H1 (cell line): ENCODE measurements around the gene SOCS6. TPM values are rescaled to one million over a fixed set of nuclear protein-coding genes. Genes with fewer than 3 reads are reported as not detected.

Experiments used
- CTCF ChIA-PET: fragments of 300-600 bp; sonication (Branson Sonifier 250); formaldehyde crosslinking; loops from one replicate; lab custom pipeline; 2021; ENCODE audit not compliant: partially characterized antibody; lab: Charles Lee
- POLR2A ChIA-PET: fragments of 300-600 bp; sonication (Branson Sonifier 250); formaldehyde crosslinking; loops from one replicate; lab custom pipeline; 2021; ENCODE audit warnings: inconsistent platforms; ENCODE audit not compliant: partially characterized antibody; lab: Charles Lee
- DNase-seq, 2 experiments: peaks; one replicate each; pipeline versions ENCODE4 v3.0.0 to v3.0.0-alpha.2; 2010 to 2022; ENCODE audit warnings: low spot score in 2 of 2, low read depth in 1 of 2, mixed read lengths in 1 of 2
- FAIRE-seq: peaks from 2 replicates; lab custom pipeline; 2011; peaks lifted over from hg19 to GRCh38; lab: Jason Lieb, UNC
- H2AFZ ChIP-seq: 2 replicates; pipeline ENCODE4 v1.8.1; 2012; ENCODE audit warnings: low read length, inconsistent platforms
- H2AK5ac ChIP-seq: 2 replicates; pipeline ENCODE4 v1.6.1; 2013; ENCODE audit warnings: low read depth, low read length
- H2BK120ac ChIP-seq: replicated peaks from 2 replicates; pipeline ENCODE3; 2013; ENCODE audit warnings: low read depth, low read length, inconsistent platforms
- H2BK12ac ChIP-seq: 2 replicates; pipeline ENCODE4 v1.6.1; 2013; ENCODE audit warnings: low read depth, low read length
- H2BK15ac ChIP-seq: 2 replicates; pipeline ENCODE4 v1.6.1; 2013; ENCODE audit warnings: low read length
- H2BK20ac ChIP-seq: 2 replicates; pipeline ENCODE4 v1.6.1; 2013; ENCODE audit warnings: low read length
- H2BK5ac ChIP-seq: 2 replicates; pipeline ENCODE4 v1.6.1; 2013; ENCODE audit warnings: low read depth, low read length
- H3K14ac ChIP-seq: 2 replicates; pipeline ENCODE4 v1.6.1; 2013; ENCODE audit warnings: inconsistent platforms; ENCODE audit not compliant: insufficient read length
- H3K18ac ChIP-seq: 2 replicates; pipeline ENCODE4 v1.6.1; 2013; ENCODE audit warnings: low read length; ENCODE audit errors: extremely low read depth
- H3K23ac ChIP-seq: 2 replicates; pipeline ENCODE4 v1.6.1; 2013; ENCODE audit warnings: inconsistent platforms; ENCODE audit not compliant: insufficient read length
- H3K23me2 ChIP-seq: 2 replicates; pipeline ENCODE4 v1.6.1; 2013; ENCODE audit warnings: low read depth, low read length
- H3K27ac ChIP-seq: 2 replicates; pipeline ENCODE4 v1.6.1; 2011; ENCODE audit warnings: low read depth, low read length, inconsistent platforms
- H3K27me3 ChIP-seq, 4 experiments: replicated peaks in 1 of 4; 1 replicate in 1 of 4; 2 replicates in 3 of 4; pipeline versions ENCODE4 v1.6.1 to v1.8.1; 2011 to 2013; ENCODE audit warnings: low read length in 3 of 4, mild to moderate bottlenecking in 3 of 4, inconsistent platforms in 2 of 4, mixed read lengths in 2 of 4, moderate library complexity in 1 of 4; ENCODE audit not compliant: control insufficient read depth in 3 of 4, insufficient read depth in 3 of 4; ENCODE audit errors: extremely low read depth in 1 of 4
- H3K36me3 ChIP-seq, 4 experiments: 2 replicates each; pipeline versions ENCODE4 v1.6.1 to v1.8.1; 2011 to 2013; ENCODE audit warnings: mild to moderate bottlenecking in 4 of 4, low read length in 3 of 4, moderate library complexity in 2 of 4, control low read depth in 1 of 4, inconsistent platforms in 1 of 4; ENCODE audit not compliant: insufficient read depth in 4 of 4, control insufficient read depth in 2 of 4
- H3K4ac ChIP-seq: replicated peaks from 2 replicates; pipeline ENCODE3; 2013; ENCODE audit warnings: low read length, low read depth, mixed read lengths, inconsistent platforms; ENCODE audit not compliant: insufficient read length
- H3K4me1 ChIP-seq, 4 experiments: replicated peaks in 1 of 4; 1 replicate in 1 of 4; 2 replicates in 3 of 4; pipeline versions ENCODE4 v1.6.1 to v1.8.1; 2011 to 2013; ENCODE audit warnings: low read length in 3 of 4, inconsistent platforms in 2 of 4, mixed read lengths in 1 of 4; ENCODE audit not compliant: insufficient read depth in 4 of 4, control insufficient read depth in 3 of 4
- H3K4me2 ChIP-seq, 2 experiments: 2 replicates each; pipeline versions ENCODE4 v1.6.1 to v1.8.1; 2011 to 2013; ENCODE audit warnings: low read depth in 2 of 2, low read length in 2 of 2, control low read depth in 1 of 2, inconsistent platforms in 1 of 2, mild to moderate bottlenecking in 1 of 2; ENCODE audit not compliant: insufficient read depth in 1 of 2
- H3K4me3 ChIP-seq, 4 experiments: fragments of 200-600, 300-600 bp in 1 of 4; sonication (generic), shearing (Covaris generic), sonication (Bioruptor Twin) in 1 of 4; 2 replicates each; pipeline versions ENCODE4 v1.5.1 to v1.8.1; 2011 to 2016; ENCODE audit warnings: low read length in 4 of 4, low read depth in 3 of 4, control low read depth in 2 of 4, inconsistent platforms in 2 of 4, mild to moderate bottlenecking in 2 of 4, mixed read lengths in 1 of 4, moderate library complexity in 1 of 4; ENCODE audit not compliant: insufficient read depth in 2 of 4; ENCODE audit errors: extremely low read depth in 1 of 4
- H3K56ac ChIP-seq: replicated peaks from 2 replicates; pipeline ENCODE3; 2013; ENCODE audit warnings: low read depth, mild to moderate bottlenecking, mixed read lengths, low read length, inconsistent platforms; ENCODE audit not compliant: insufficient read length
- H3K79me1 ChIP-seq: 2 replicates; pipeline ENCODE4 v1.6.1; 2013; ENCODE audit warnings: low read depth, low read length, control low read depth
- H3K79me2 ChIP-seq, 2 experiments: 2 replicates each; pipeline versions ENCODE4 v1.6.1 to v1.8.1; 2012 to 2013; ENCODE audit warnings: low read length in 2 of 2, mild to moderate bottlenecking in 2 of 2, inconsistent platforms in 1 of 2; ENCODE audit not compliant: insufficient read depth in 2 of 2, control insufficient read depth in 1 of 2
- H3K9ac ChIP-seq, 4 experiments: replicated peaks in 1 of 4; 1 replicate in 1 of 4; 2 replicates in 3 of 4; pipeline versions ENCODE4 v1.6.1 to v1.8.1; 2011 to 2013; ENCODE audit warnings: low read depth in 3 of 4, low read length in 3 of 4, control low read depth in 2 of 4, mild to moderate bottlenecking in 2 of 4, moderate library complexity in 2 of 4, inconsistent platforms in 1 of 4; ENCODE audit errors: extremely low read depth in 1 of 4
- H3K9me3 ChIP-seq, 2 experiments: 2 replicates each; pipeline versions ENCODE4 v1.6.1 to v1.8.1; 2012 to 2013; ENCODE audit warnings: mild to moderate bottlenecking in 2 of 2, moderate library complexity in 2 of 2, control low read depth in 1 of 2, inconsistent platforms in 1 of 2, low read depth in 1 of 2, low read length in 1 of 2, mixed read lengths in 1 of 2; ENCODE audit not compliant: insufficient read depth in 2 of 2
- H4K20me1 ChIP-seq, 2 experiments: replicated peaks in 1 of 2; 2 replicates each; pipeline versions ENCODE3 to v1.8.1; 2011 to 2013; ENCODE audit warnings: inconsistent platforms in 2 of 2, low read length in 2 of 2, mild to moderate bottlenecking in 1 of 2; ENCODE audit not compliant: insufficient read depth in 2 of 2, control insufficient read depth in 1 of 2
- H4K5ac ChIP-seq: 2 replicates; pipeline ENCODE4 v1.6.1; 2013; ENCODE audit warnings: low read length, low read depth, mixed read lengths, inconsistent platforms; ENCODE audit not compliant: insufficient read length
- H4K8ac ChIP-seq: 2 replicates; pipeline ENCODE4 v1.8.0; 2013; ENCODE audit warnings: mild to moderate bottlenecking, moderate library complexity, low read length, inconsistent platforms; ENCODE audit not compliant: insufficient read depth; ENCODE audit errors: extremely low read depth
- H4K91ac ChIP-seq: replicated peaks from 2 replicates; pipeline ENCODE3; 2013; ENCODE audit warnings: low read length, mixed read lengths, inconsistent platforms; ENCODE audit not compliant: insufficient read length
- ASH2L ChIP-seq: fragments of 200-600, 300-600 bp; sonication (generic); IDR thresholded peaks from one replicate; pipeline ENCODE4 v1.7.1; 2017; ENCODE audit warnings: low read length
- CBX5 ChIP-seq: fragments of 300-800, 300-1000 bp; sonication (generic); IDR thresholded peaks from 2 replicates; pipeline ENCODE4 v1.7.1; 2016; ENCODE audit warnings: antibody characterized with exemption, low read length, low read depth
- CEBPB ChIP-seq: IDR thresholded peaks from 2 replicates; pipeline ENCODE4 v1.6.1; 2012; ENCODE audit warnings: low read depth, low read length
- CTBP2 ChIP-seq: IDR thresholded peaks from 2 replicates; pipeline ENCODE4 v1.7.0; 2011; ENCODE audit warnings: borderline replicate concordance, mild to moderate bottlenecking, moderate library complexity, mixed read lengths, low read length; ENCODE audit not compliant: insufficient read depth, insufficient read length
- EP300 ChIP-seq, 2 experiments: IDR thresholded peaks; 1 replicate in 1 of 2; 2 replicates in 1 of 2; pipeline ENCODE4 v1.6.1; 2011 to 2012; ENCODE audit warnings: low read depth in 2 of 2, low read length in 2 of 2, mild to moderate bottlenecking in 2 of 2, borderline replicate concordance in 1 of 2, inconsistent platforms in 1 of 2, moderate library complexity in 1 of 2
- HDAC2 ChIP-seq, 2 experiments: fragments of 300-600 bp in 1 of 2; sonication (generic) in 1 of 2; IDR thresholded peaks; 2 replicates each; pipeline ENCODE4 v1.6.1; 2011 to 2012; ENCODE audit warnings: low read depth in 2 of 2, low read length in 2 of 2, mild to moderate bottlenecking in 2 of 2, moderate library complexity in 2 of 2, borderline replicate concordance in 1 of 2, inconsistent platforms in 1 of 2
- JUN ChIP-seq: IDR thresholded peaks from 2 replicates; pipeline ENCODE4 v1.6.1; 2011; ENCODE audit warnings: low read depth, mild to moderate bottlenecking, improper control_type of control experiment, low read length
- MAFK ChIP-seq: IDR thresholded peaks from 2 replicates; pipeline ENCODE4 v1.6.1; 2012; ENCODE audit warnings: low read depth, mild to moderate bottlenecking, improper control_type of control experiment, low read length
- RNF2 ChIP-seq: fragments of 200-900, 300-1000 bp; sonication (generic); IDR thresholded peaks from 2 replicates; pipeline ENCODE4 v1.7.1; 2016; ENCODE audit warnings: borderline replicate concordance, low read depth, mild to moderate bottlenecking, antibody characterized with exemption, low read length; ENCODE audit not compliant: poor library complexity, severe bottlenecking; ENCODE audit errors: missing control alignments
- SIN3A ChIP-seq, 2 experiments: IDR thresholded peaks in 1 of 2; conservative IDR thresholded peaks in 1 of 2; 2 replicates each; pipeline ENCODE4 v1.6.1; 2011 to 2012; ENCODE audit warnings: low read length in 2 of 2, improper control_type of control experiment in 1 of 2, low read depth in 1 of 2, mild to moderate bottlenecking in 1 of 2
- SIX5 ChIP-seq: IDR thresholded peaks from 2 replicates; pipeline ENCODE4 v1.6.1; 2011; ENCODE audit warnings: mild to moderate bottlenecking, low read depth, low read length
- SP1 ChIP-seq: IDR thresholded peaks from 2 replicates; pipeline ENCODE4 v1.6.1; 2011; ENCODE audit warnings: low read depth, low read length
- SRF ChIP-seq: IDR thresholded peaks from 2 replicates; pipeline ENCODE4 v1.6.1; 2011; ENCODE audit warnings: mild to moderate bottlenecking, low read depth, low read length, moderate library complexity
- TBP ChIP-seq: IDR thresholded peaks from 2 replicates; pipeline ENCODE4 v1.6.1; 2011; ENCODE audit warnings: low read depth, low read length, improper control_type of control experiment
- WGBS, 2 experiments: shearing (Covaris generic) in 1 of 2; methylation state at CpG; one replicate each; pipeline versions ENCODE4 v1.1.6 to v1.1.7; 2013 to 2015; ENCODE audit warnings: low lambda C conversion rate in 2 of 2, mixed read lengths in 2 of 2, inconsistent platforms in 1 of 2, low coverage in 1 of 2, missing lambda C conversion rate in 1 of 2; ENCODE audit not compliant: insufficient replicate concordance in 2 of 2, insufficient coverage in 1 of 2, insufficient read length in 1 of 2; ENCODE audit errors: extremely low coverage in 1 of 2, missing lambda C conversion rate in 1 of 2; 5-methylcytosine and 5-hydroxymethylcytosine counted together
- polyA plus RNA-seq, 7 experiments: library from polyadenylated mRNA; depleted of rRNA in 3 of 7; stranded (reverse) in 5 of 7; unstranded in 2 of 7; fragments of >200 nt in 5 of 7; fragments of 200-250 nt in 2 of 7; gene quantifications; 1 replicate in 5 of 7; 2 replicates in 1 of 7; 4 replicates in 1 of 7; pipeline versions ENCODE4 v1.2.1 to v1.2.3, GENCODE V29; 2011 to 2013; ENCODE audit warnings: missing spikeins in 2 of 7, mixed read lengths in 2 of 7
- total RNA-seq: library from RNA; stranded (reverse); fragmentation: NEBNext Ultra II Directional; extraction: Animal tissue kit (Norgen Biotek cat#: 25700); gene quantifications from 2 replicates; pipeline ENCODE4 v1.2.1, GENCODE V29; 2021

The SOCS6 gene
- total and polyA plus RNA-seq, 2 of the 8 experiments (the other 6 are each of a cell fraction or from before 2014, with no cell fraction given) = 9.1 to 22.9 TPM

DNA sequence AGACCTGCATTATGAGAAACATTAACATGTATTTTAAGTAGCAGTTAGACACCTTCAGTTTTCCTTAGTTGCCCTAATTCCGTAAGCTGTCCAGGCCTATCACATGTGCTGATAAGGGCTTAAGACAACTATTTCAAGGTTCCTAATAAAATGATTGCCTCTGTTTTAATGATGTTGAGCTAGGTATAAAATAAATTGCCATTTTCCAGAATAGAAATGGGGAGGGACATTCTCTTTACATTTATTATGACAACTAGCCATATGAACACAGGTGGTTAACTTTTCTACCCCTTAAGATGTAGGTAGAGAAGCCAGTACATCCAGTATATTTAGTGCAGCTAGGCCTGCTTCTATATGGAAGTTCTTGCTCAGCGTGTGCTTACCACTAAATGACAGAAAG lies 65.9 kb downstream of the SOCS6 start:
- Histone ChIP-seq H4K91ac (no peak overlapping the region), H4K20me1 (no peaks in the 10 kb centered on the region), H3K27me3 (no peaks in the 10 kb centered on the region), H3K27ac (no peak overlapping the region), H3K4me1 (no peaks in the 10 kb centered on the region), H4K8ac (no peak overlapping the region), H2AK5ac (no peak overlapping the region), H2BK12ac (no peak overlapping the region), H3K79me2 (no peaks in the 10 kb centered on the region), H2BK5ac (no peak overlapping the region), H2BK20ac (no peak overlapping the region), H3K4me3 (no peak overlapping the region), H3K79me1 (no peaks in the 10 kb centered on the region), H3K23me2 (no peaks in the 10 kb centered on the region), H2AFZ (no peak overlapping the region), H3K14ac (no peak overlapping the region), H3K36me3 (no peaks in the 10 kb centered on the region), H3K9ac (no peak overlapping the region), H3K9me3 (peaks cover 0 to 4% of the 10 kb centered on the region in 2 experiments; a peak in 2 of 4 replicates), H3K56ac (no peak overlapping the region), H2BK120ac (no peak overlapping the region), H2BK15ac (no peak overlapping the region), H3K4me2 (no peak overlapping the region), H3K23ac (no peak overlapping the region), H3K4ac (no peak overlapping the region), H3K18ac (no peak overlapping the region), H4K5ac (no peak overlapping the region)
- WGBS, 2 experiments = 93% methylated on average over 2 of the region's 2 CpGs; no CpG with 5 or more reads in 1 of the 2 experiments
- ChIA-PET CTCF (interaction anchor here (1.6 to 2.6 kb wide), 3 partner anchors 19 to 96 kb away, joined by 3 to 7 read pairs (median 6); no protein-coding TSS in a partner anchor), POLR2A (no interaction called here)
- FAIRE-seq = no peak
- TF ChIP-seq RNF2 = no peak
- TF ChIP-seq EP300 (IDR thresholded peaks at IDR 0.05; ENCODE audit: borderline replicate concordance in 1 of 2, low read depth in 2 of 2, low read length in 2 of 2) = no peak
- no peak for TF ChIP-seq SRF
- TF ChIP-seq SP1 = no peak
- no peak for TF ChIP-seq CEBPB
- no peak for TF ChIP-seq JUN
- TF ChIP-seq CTBP2 = no peak
- no peak for TF ChIP-seq MAFK
- no peak for TF ChIP-seq HDAC2 (IDR thresholded peaks at IDR 0.05; ENCODE audit: borderline replicate concordance in 1 of 2, low read depth in 2 of 2, low read length in 2 of 2)
- TF ChIP-seq TBP = no peak
- TF ChIP-seq SIN3A (conservative IDR thresholded peaks at IDR 0.05 in 1 of 2, IDR thresholded peaks at IDR 0.05 in 1 of 2; ENCODE audit: low read depth in 1 of 2, low read length in 2 of 2) = no peak
- no peak for TF ChIP-seq CBX5
- no peak for TF ChIP-seq SIX5
- TF ChIP-seq ASH2L = no peak
- DNase-seq = no peak
